Endodermal cell (in vitro differentiated cells): Measurements from ENCODE around the gene ZNF83. TPM values are rescaled to one million over a fixed set of nuclear protein-coding genes. Genes with fewer than 3 reads are reported as not detected.

Source experiments
- DNase-seq: peaks from one replicate; pipeline ENCODE4 v3.0.0-alpha.2; 2017
- H3K27ac ChIP-seq: 2 replicates; pipeline ENCODE4 v1.5.1; 2013; ENCODE audit warnings: mild to moderate bottlenecking, low read depth, low read length, moderate library complexity
- H3K27me3 ChIP-seq: 2 replicates; pipeline ENCODE4 v1.6.1; 2013; ENCODE audit warnings: mild to moderate bottlenecking, low read length, moderate library complexity; ENCODE audit not compliant: insufficient read depth, control insufficient read depth, poor library complexity, severe bottlenecking
- H3K36me3 ChIP-seq: 2 replicates; pipeline ENCODE4 v1.7.0; 2013; ENCODE audit warnings: mild to moderate bottlenecking, low read length, moderate library complexity; ENCODE audit not compliant: control insufficient read depth, insufficient read depth
- H3K4me1 ChIP-seq: one replicate; pipeline ENCODE4 v1.7.0; 2013; ENCODE audit warnings: low read length; ENCODE audit not compliant: control insufficient read depth, insufficient read depth
- H3K4me3 ChIP-seq: 2 replicates; pipeline ENCODE4 v1.5.1; 2013; ENCODE audit warnings: mild to moderate bottlenecking, low read length, moderate library complexity
- H3K9ac ChIP-seq: 2 replicates; pipeline ENCODE4 v1.6.1; 2013; ENCODE audit warnings: mild to moderate bottlenecking, low read length, moderate library complexity; ENCODE audit not compliant: poor library complexity, severe bottlenecking; ENCODE audit errors: extremely low read depth
- H3K9me3 ChIP-seq: 2 replicates; pipeline ENCODE4 v1.6.1; 2013; ENCODE audit warnings: mild to moderate bottlenecking, low read length, moderate library complexity; ENCODE audit not compliant: control insufficient read depth
- H3K27ac Mint-ChIP-seq: 2 replicates; pipeline ENCODE4 v1.8.0; 2020; ENCODE audit warnings: mixed read lengths
- H3K27me3 Mint-ChIP-seq: 2 replicates; pipeline ENCODE4 v1.8.0; 2021; ENCODE audit warnings: mild to moderate bottlenecking, mixed read lengths; ENCODE audit not compliant: insufficient read depth
- H3K36me3 Mint-ChIP-seq: 2 replicates; pipeline ENCODE4 v1.8.0; 2020; ENCODE audit warnings: low read depth, mixed read lengths
- H3K4me1 Mint-ChIP-seq: 2 replicates; pipeline ENCODE4 v1.8.0; 2020; ENCODE audit warnings: mixed read lengths
- H3K4me3 Mint-ChIP-seq: 2 replicates; pipeline ENCODE4 v1.8.0; 2020; ENCODE audit warnings: mild to moderate bottlenecking, moderate library complexity, mixed read lengths
- H3K9me3 Mint-ChIP-seq: 2 replicates; pipeline ENCODE4 v1.8.0; 2020; ENCODE audit warnings: mild to moderate bottlenecking, mixed read lengths
- WGBS, 2 experiments: methylation state at CpG; one replicate each; pipeline versions ENCODE4 v1.1.5 to v1.1.7; 2013; ENCODE audit warnings: missing lambda C conversion rate in 2 of 2, mixed read lengths in 1 of 2; ENCODE audit not compliant: insufficient coverage in 1 of 2, insufficient read length in 1 of 2; 5-methylcytosine and 5-hydroxymethylcytosine counted together
- total RNA-seq, 2 donors: library from RNA; stranded (reverse); fragmentation: NEBNext Ultra II Directional in 1 of 2; extraction: Animal tissue kit (Norgen Biotek cat#: 25700) in 1 of 2; gene quantifications; 2 replicates in 1 of 2; 3 replicates in 1 of 2; pipeline ENCODE4 v1.2.1, GENCODE V29; 2021
- TF ChIP-seq, protein P1 (sequence below): fragments of 200-600 bp; sonication (generic); conservative IDR thresholded peaks from 2 replicates; pipeline ENCODE4 v1.5.0; 2021; ENCODE audit warnings: antibody characterized with exemption, mild to moderate bottlenecking

The ZNF83 gene
- total RNA-seq, 2 donors from 2014 or later = 59.0 to 88.7 TPM

DNA sequence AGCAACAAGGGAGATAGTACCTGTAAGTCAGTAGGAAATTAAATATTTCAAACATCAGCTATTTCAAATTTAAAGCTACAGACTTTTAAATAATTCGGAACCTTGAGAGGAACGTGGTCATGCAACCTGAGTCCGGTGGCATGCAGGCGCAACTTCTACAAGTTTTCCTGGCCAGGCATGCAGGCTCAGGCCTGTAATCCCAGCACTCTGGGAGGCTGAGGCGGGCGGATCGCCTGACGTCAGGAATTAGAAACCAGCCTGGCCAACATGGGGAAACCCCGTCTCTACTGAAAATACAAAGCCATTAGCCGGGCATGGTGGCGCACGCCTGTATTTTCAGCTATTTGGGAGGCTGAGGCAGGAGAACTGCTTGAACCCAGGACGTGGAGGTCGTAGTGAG, 70.2 kb downstream of the ZNF83 start:
- Histone ChIP-seq H3K9ac (no peak overlapping the region), H3K36me3 (peaks cover 32% of the 10 kb centered on the region), H3K4me3 (no peak overlapping the region), H3K27me3 (no peaks in the 10 kb centered on the region), H3K27ac (no peak overlapping the region), H3K9me3 (peaks cover 6% of the 10 kb centered on the region), H3K4me1 (no peaks in the 10 kb centered on the region)
- TF ChIP-seq, protein P1, sequence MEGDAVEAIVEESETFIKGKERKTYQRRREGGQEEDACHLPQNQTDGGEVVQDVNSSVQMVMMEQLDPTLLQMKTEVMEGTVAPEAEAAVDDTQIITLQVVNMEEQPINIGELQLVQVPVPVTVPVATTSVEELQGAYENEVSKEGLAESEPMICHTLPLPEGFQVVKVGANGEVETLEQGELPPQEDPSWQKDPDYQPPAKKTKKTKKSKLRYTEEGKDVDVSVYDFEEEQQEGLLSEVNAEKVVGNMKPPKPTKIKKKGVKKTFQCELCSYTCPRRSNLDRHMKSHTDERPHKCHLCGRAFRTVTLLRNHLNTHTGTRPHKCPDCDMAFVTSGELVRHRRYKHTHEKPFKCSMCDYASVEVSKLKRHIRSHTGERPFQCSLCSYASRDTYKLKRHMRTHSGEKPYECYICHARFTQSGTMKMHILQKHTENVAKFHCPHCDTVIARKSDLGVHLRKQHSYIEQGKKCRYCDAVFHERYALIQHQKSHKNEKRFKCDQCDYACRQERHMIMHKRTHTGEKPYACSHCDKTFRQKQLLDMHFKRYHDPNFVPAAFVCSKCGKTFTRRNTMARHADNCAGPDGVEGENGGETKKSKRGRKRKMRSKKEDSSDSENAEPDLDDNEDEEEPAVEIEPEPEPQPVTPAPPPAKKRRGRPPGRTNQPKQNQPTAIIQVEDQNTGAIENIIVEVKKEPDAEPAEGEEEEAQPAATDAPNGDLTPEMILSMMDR = no peak
- 96 to 97% methylated on average over 13 to 14 of the region's 14 CpGs for WGBS, 2 experiments
- H3K9me3 Mint-ChIP-seq = no peaks in the 10 kb centered on the region
- H3K27me3 Mint-ChIP-seq = no peaks in the 10 kb centered on the region
- H3K4me3 Mint-ChIP-seq = no peak overlapping the region
- peaks cover 51% of the 10 kb centered on the region for H3K36me3 Mint-ChIP-seq
- no peak overlapping the region for H3K27ac Mint-ChIP-seq
- H3K4me1 Mint-ChIP-seq = peaks cover 14% of the 10 kb centered on the region
- DNase-seq = no peak

DNA sequence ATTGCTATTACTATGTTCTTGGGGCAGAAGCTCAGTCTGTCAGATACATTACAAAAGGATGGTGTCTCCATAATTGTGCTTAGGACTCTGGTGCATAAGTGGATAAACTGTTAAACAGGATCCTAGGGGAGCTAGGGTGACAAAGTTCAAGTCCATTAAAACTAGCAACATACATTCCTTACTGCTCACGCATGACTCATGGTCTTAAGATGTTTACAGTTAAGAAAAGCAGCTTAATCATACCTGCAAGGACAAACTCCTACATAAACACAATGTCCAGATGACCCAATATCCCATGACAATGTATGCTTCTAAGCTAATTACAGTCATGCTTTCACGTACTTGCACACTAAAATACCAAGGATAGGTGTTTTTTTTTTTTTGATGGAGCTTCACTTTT, 71.6 kb downstream of the ZNF83 start:
- Mint-ChIP-seq H3K27me3 (no peaks in the 10 kb centered on the region), H3K4me1 (peaks cover 13% of the 10 kb centered on the region), H3K27ac (peak overlapping the region; percentile 61), H3K9me3 (no peaks in the 10 kb centered on the region), H3K4me3 (no peak overlapping the region), H3K36me3 (peaks cover 46% of the 10 kb centered on the region)
- WGBS, 2 experiments = 94 to 100% methylated on average over 2 of the region's 2 CpGs
- H3K27me3 ChIP-seq = no peaks in the 10 kb centered on the region
- H3K4me1 ChIP-seq = no peaks in the 10 kb centered on the region
- H3K36me3 ChIP-seq = peaks cover 37% of the 10 kb centered on the region
- H3K9ac ChIP-seq = no peak overlapping the region
- TF ChIP-seq, protein P1 = no peak
- H3K9me3 ChIP-seq = peaks cover 16% of the 10 kb centered on the region
- no peak overlapping the region for H3K4me3 ChIP-seq
- DNase-seq = no peak
- no peak overlapping the region for H3K27ac ChIP-seq

DNA sequence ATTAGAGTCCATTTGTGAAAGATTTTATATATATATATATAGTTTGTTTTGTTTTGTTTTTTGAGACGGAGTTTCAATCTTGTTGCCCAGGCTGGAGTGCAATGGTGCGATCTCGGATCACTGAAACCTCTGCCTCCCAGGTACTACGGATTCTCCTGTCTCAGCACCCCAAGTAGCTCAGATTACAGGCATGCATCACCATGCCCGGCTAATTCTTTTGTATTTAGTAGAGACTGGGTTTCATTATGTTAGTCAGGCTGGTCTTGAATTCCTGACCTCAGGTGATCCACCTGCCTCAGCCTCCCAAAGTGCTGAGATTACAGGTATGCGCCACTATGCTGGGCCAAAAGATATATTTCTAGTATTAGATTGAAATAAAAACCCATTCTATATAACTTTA, 72.0 kb downstream of the ZNF83 start:
- DNase-seq = no peak
- H3K27me3 ChIP-seq = no peaks in the 10 kb centered on the region
- H3K4me1 ChIP-seq = no peaks in the 10 kb centered on the region
- H3K9me3 Mint-ChIP-seq = no peaks in the 10 kb centered on the region
- H3K9me3 ChIP-seq = peaks cover 20% of the 10 kb centered on the region
- 82 to 88% methylated on average over 5 of the region's 6 CpGs for WGBS, 2 experiments
- H3K4me1 Mint-ChIP-seq = peaks cover 10% of the 10 kb centered on the region
- H3K36me3 ChIP-seq = peaks cover 41% of the 10 kb centered on the region
- no peak overlapping the region for H3K4me3 ChIP-seq
- no peaks in the 10 kb centered on the region for H3K27me3 Mint-ChIP-seq
- H3K4me3 Mint-ChIP-seq = no peak overlapping the region
- peaks cover 44% of the 10 kb centered on the region for H3K36me3 Mint-ChIP-seq
- H3K27ac Mint-ChIP-seq = peak overlapping the region; percentile 26
- H3K9ac ChIP-seq = no peak overlapping the region
- no peak overlapping the region for H3K27ac ChIP-seq
- TF ChIP-seq, protein P1 = no peak

Other genes starting within 250 kb of the ZNF83 start
- gene ZNF528, start 240.5 kb downstream of the ZNF83 start, total RNA-seq = 10 to 100 TPM in 1 of 2 donors, 1 to 10 TPM in 1; 2.9 to 39.1 TPM
- gene ZNF534, start 209.2 kb downstream of the ZNF83 start, total RNA-seq = under 1 TPM in 1 of 2 donors, not detected in 1; 0.62 TPM
- gene ZNF578, start 184.8 kb downstream of the ZNF83 start, total RNA-seq = 10 to 100 TPM; 11.8 to 29.8 TPM
- gene ZNF808, start 110.7 kb downstream of the ZNF83 start, total RNA-seq = 10 to 100 TPM; 52.4 to 61.6 TPM
- gene ZNF701, start 68.1 kb downstream of the ZNF83 start, total RNA-seq = 10 to 100 TPM; 42.0 to 45.3 TPM
- 100 to 1,000 TPM in 1 of 2 donors, 10 to 100 TPM in 1; 96.9 to 136 TPM for gene ZNF611, start 96.7 kb upstream of the ZNF83 start, total RNA-seq
- gene ZNF600, start 148.4 kb upstream of the ZNF83 start, total RNA-seq = 10 to 100 TPM; 26.2 to 32.3 TPM
- gene ZNF28, start 183.3 kb upstream of the ZNF83 start, total RNA-seq = 10 to 100 TPM; 50.4 to 52.2 TPM
- gene ZNF468, start 219.3 kb upstream of the ZNF83 start, total RNA-seq = 10 to 100 TPM; 46.2 to 50.0 TPM